HepG2 (cell line): ENCODE results near the gene CLEC16A. TPM values are rescaled to one million over a fixed set of nuclear protein-coding genes. Genes with fewer than 3 reads are reported as not detected.

Experiments
- ATAC-seq: fragments of 200-7000 bp; cut with Tn5 transposase; 3 replicates; pipeline ENCODE4 v1.9.1; 2020; ENCODE audit warnings: mild to moderate bottlenecking, moderate library complexity
- BruUV-seq: library from RNA; stranded (reverse); fragments of 400-500 nt; replicated peaks from 2 replicates; lab custom pipeline; 2021; lab: Mats Ljungman, UMichigan
- CTCF ChIA-PET: fragments of 300-600 bp; formaldehyde crosslinking; extraction: SDS; loops from one replicate; lab custom pipeline; 2021; ENCODE audit warnings: low total read pairs, inconsistent platforms, low intra/inter-chr PET ratio; lab: Yijun Ruan, JAX
- POLR2A ChIA-PET: fragments of 350-600 bp; sonication (Branson Sonifier 250); formaldehyde crosslinking; loops from one replicate; lab custom pipeline; 2020; ENCODE audit warnings: antibody characterized with exemption, inconsistent platforms; lab: Yijun Ruan, JAX
- DNase-seq: peaks from one replicate; pipeline ENCODE4 v3.0.0-alpha.2; 2015; ENCODE audit warnings: low spot score
- FAIRE-seq: peaks from 3 replicates; lab custom pipeline; 2011; peaks lifted over from hg19 to GRCh38; lab: Jason Lieb, UNC
- H2AFZ ChIP-seq: one replicate; pipeline ENCODE4 v1.6.1; 2011; ENCODE audit warnings: low read length, inconsistent platforms
- H3K27ac ChIP-seq: fragments of 300-600 bp; 3 replicates; pipeline ENCODE4 v1.8.0; 2011; ENCODE audit warnings: mixed run types, mild to moderate bottlenecking, mixed read lengths, low read length, inconsistent platforms; ENCODE audit not compliant: insufficient read depth; ENCODE audit errors: extremely low read length
- H3K27me3 ChIP-seq, 2 experiments: fragments of 200-600 bp in 1 of 2; 2 replicates in 1 of 2; 3 replicates in 1 of 2; pipeline versions ENCODE4 v1.6.0 to v1.8.0; 2011; ENCODE audit warnings: low read length in 2 of 2, mild to moderate bottlenecking in 2 of 2, moderate library complexity in 2 of 2, inconsistent platforms in 1 of 2; ENCODE audit not compliant: insufficient read depth in 2 of 2, control insufficient read depth in 1 of 2
- H3K36me3 ChIP-seq, 2 experiments: fragments of 200-600 bp in 1 of 2; replicated peaks in 1 of 2; 2 replicates in 1 of 2; 3 replicates in 1 of 2; pipeline versions ENCODE4 v1.5.1 to v1.8.0; 2011; ENCODE audit warnings: low read length in 2 of 2, inconsistent platforms in 1 of 2; ENCODE audit not compliant: insufficient read depth in 2 of 2, control insufficient read depth in 1 of 2
- H3K4me1 ChIP-seq: 2 replicates; pipeline ENCODE4 v1.5.1; 2012; ENCODE audit warnings: low read length, inconsistent platforms; ENCODE audit not compliant: insufficient read depth
- H3K4me2 ChIP-seq: 2 replicates; pipeline ENCODE4 v1.6.0; 2011; ENCODE audit warnings: low read depth, low read length, inconsistent platforms
- H3K4me3 ChIP-seq, 3 experiments: fragments of 200-600 bp in 1 of 3; sonication (generic), shearing (Covaris generic) in 1 of 3; replicated peaks in 1 of 3; 2 replicates each; pipeline ENCODE4 v1.5.1; 2011 to 2016; ENCODE audit warnings: low read length in 3 of 3, inconsistent platforms in 2 of 3, low read depth in 2 of 3, mild to moderate bottlenecking in 2 of 3, control low read depth in 1 of 3, mixed read lengths in 1 of 3; ENCODE audit not compliant: insufficient read depth in 1 of 3
- H3K79me2 ChIP-seq: one replicate; pipeline ENCODE4 v1.6.1; 2011; ENCODE audit warnings: low read length, inconsistent platforms; ENCODE audit not compliant: insufficient read depth
- H3K9ac ChIP-seq: 2 replicates; pipeline ENCODE4 v1.6.0; 2011; ENCODE audit warnings: mild to moderate bottlenecking, low read depth, low read length, inconsistent platforms; ENCODE audit not compliant: insufficient read depth
- H3K9me3 ChIP-seq: 2 replicates; pipeline ENCODE4 v1.5.1; 2012; ENCODE audit warnings: mild to moderate bottlenecking, low read length
- H4K20me1 ChIP-seq: 2 replicates; pipeline ENCODE4 v1.6.0; 2011; ENCODE audit warnings: inconsistent platforms, mild to moderate bottlenecking, low read length, moderate library complexity; ENCODE audit not compliant: insufficient read depth
- EED ChIP-seq: sonication (generic); formaldehyde crosslinking; IDR thresholded peaks from 2 replicates; pipeline ENCODE4 v1.5.0; 2020; ENCODE audit warnings: mild to moderate bottlenecking, missing genetic modification reagents
- ELF3 ChIP-seq: IDR thresholded peaks from 2 replicates; pipeline ENCODE4 v1.6.1; 2016; ENCODE audit warnings: missing genetic modification reagents, missing compliant biosample characterization
- FOXM1 ChIP-seq: sonication (generic); formaldehyde crosslinking; IDR thresholded peaks from 2 replicates; pipeline ENCODE4 v1.5.0; 2020; ENCODE audit warnings: missing genetic modification reagents
- ZNF12 ChIP-seq: sonication (generic); formaldehyde crosslinking; IDR thresholded peaks from 2 replicates; pipeline ENCODE4 v1.5.0; 2020; ENCODE audit warnings: missing genetic modification reagents
- WGBS: methylation state at CpG from one replicate; pipeline ENCODE4 v1.1.6; 2017; ENCODE audit warnings: low lambda C conversion rate; 5-methylcytosine and 5-hydroxymethylcytosine counted together
- in situ Hi-C: cut with HindIII; loops from 2 replicates; pipeline ENCODE4 v1.10.0; 2017; ENCODE audit warnings: low pct_unique_long_range_greater_than_20kb; ENCODE audit not compliant: extremely low pct_ligation_motif_present
- intact Hi-C: fragments of 100-400 bp; cut with micrococcal nuclease; formaldehyde crosslinking; loops from one replicate; pipeline ENCODE4 v1.10.0; 2022; ENCODE audit not compliant: unreplicated experiment
- polyA plus RNA-seq, 8 experiments: library from polyadenylated mRNA; depleted of rRNA in 3 of 8; stranded (reverse) in 7 of 8; unstranded in 1 of 8; fragments of >200 nt; fragmentation: Illumina TruSeq in 4 of 8; extraction: Trizol in 4 of 8; gene quantifications; 2 replicates each; pipeline versions ENCODE4 v1.2.1 to v1.2.3, GENCODE V29; 2011 to 2016; ENCODE audit warnings: low read depth in 4 of 8, missing spikeins in 1 of 8, mixed read lengths in 1 of 8; ENCODE audit not compliant: insufficient read depth in 1 of 8
- total RNA-seq, 5 experiments: library from RNA; depleted of rRNA; stranded (reverse); fragments of >200 nt; fragmentation: Illumina TruSeq; extraction: Trizol; gene quantifications; 2 replicates each; pipeline ENCODE4 v1.2.3, GENCODE V29; 2016; ENCODE audit warnings: low read depth in 1 of 5

CLEC16A gene
- total and polyA plus RNA-seq, 2 of the 13 experiments (the other 11 are each of a cell fraction or from before 2014, with no cell fraction given): 8.5 to 10.3 TPM

- Histone ChIP-seq H3K27ac (no peak overlapping the region), H3K36me3 (no peaks in the 10 kb centered on the region; a peak in 3 of 5 replicates), H2AFZ (no peak overlapping the region), H3K9ac (no peak overlapping the region), H3K4me1 (peaks cover 35% of the 10 kb centered on the region), H3K4me2 (no peak overlapping the region), H4K20me1 (no peaks in the 10 kb centered on the region), H3K79me2 (no peaks in the 10 kb centered on the region), H3K4me3 (no peak overlapping the region), H3K27me3 (no peaks in the 10 kb centered on the region), H3K9me3 (no peaks in the 10 kb centered on the region)
- POLR2A ChIA-PET: no interaction called here
- FAIRE-seq (no peak), DNase-seq (no peak), ATAC-seq (peak; percentile 14; the same call in 2 of the 3 replicates)
- 96% methylated on average over 8 of the region's 8 CpGs for WGBS
- TF ChIP-seq EED (0 out of 2 replicates have a peak, but pooled peaks have one; percentile 22), ELF3 (CRISPR knock-in tag) (no peak)
- intact Hi-C loops (no loop called here), in situ Hi-C loops (no loop called here)
- CTCF ChIA-PET: no interaction called here
- no TSS peak for BruUV-seq
These were observed 186.8 kb downstream of the CLEC16A start for GRCh38 chr16:11130978-11131665.

- ATAC-seq: peak; percentile 20
- 96% methylated on average over 7 of the region's 7 CpGs for WGBS
- intact Hi-C loops: no loop called here
These were observed 187.3 kb downstream of the CLEC16A start for GRCh38 chr16:11131706-11132105.

More at GRCh38 chr16:11131706-11132105, 187.3 kb downstream of the CLEC16A start:
- no peaks in the 10 kb centered on the region; a peak in 2 of 5 replicates for H3K36me3 ChIP-seq
- no peak for FAIRE-seq
- no peak overlapping the region for H3K4me3 ChIP-seq
- H3K27ac ChIP-seq: no peak overlapping the region
- H3K9me3 ChIP-seq: no peaks in the 10 kb centered on the region
- H2AFZ ChIP-seq: no peak overlapping the region
- H3K4me2 ChIP-seq: no peak overlapping the region
- no TSS peak for BruUV-seq
- DNase-seq: no peak
- TF ChIP-seq FOXM1 (CRISPR knock-in tag) (no peak), ZNF12 (no peak)
- ChIA-PET CTCF (no interaction called here), POLR2A (interaction anchor here (2.0 kb wide), 1 partner anchor 239 kb away, joined by 4 read pairs; no protein-coding TSS in a partner anchor)
- no peaks in the 10 kb centered on the region for H3K79me2 ChIP-seq
- H4K20me1 ChIP-seq: no peaks in the 10 kb centered on the region
- in situ Hi-C loops: no loop called here
- H3K4me1 ChIP-seq: peaks cover 35% of the 10 kb centered on the region
- H3K27me3 ChIP-seq: no peaks in the 10 kb centered on the region
- H3K9ac ChIP-seq: no peak overlapping the region
